WTC11 (cell line): ENCODE measurements around the gene MZF1. TPM values are rescaled to one million over a fixed set of nuclear protein-coding genes. Genes with fewer than 3 reads are reported as not detected.
A peak's percentile ranks its signal among the peaks of the same experiment; 100 is the strongest.

ENCODE experiments used
- ATAC-seq: fragments of 200-7000 bp; cut with Tn5 transposase; 2 replicates; pipeline ENCODE4 v1.10.0; 2021; ENCODE audit warnings: mild to moderate bottlenecking, moderate library complexity
- CTCF ChIA-PET: fragments of 300-600 bp; sonication (Branson Sonifier 250); formaldehyde crosslinking; loops from one replicate; lab custom pipeline; 2021; ENCODE audit warnings: antibody characterized with exemption; lab: Charles Lee
- POLR2A ChIA-PET: fragments of 350-600 bp; sonication (Branson Sonifier 250); formaldehyde crosslinking; loops from one replicate; lab custom pipeline; 2021; ENCODE audit warnings: antibody characterized with exemption; lab: Charles Lee
- DNase-seq: peaks from one replicate; pipeline ENCODE4 v3.0.0; 2021; ENCODE audit warnings: low spot score
- H3K27ac Mint-ChIP-seq: 2 replicates; pipeline ENCODE4 v1.8.0; 2021; ENCODE audit warnings: mixed read lengths
- H3K27me3 Mint-ChIP-seq: 2 replicates; pipeline ENCODE4 v1.8.0; 2021; ENCODE audit warnings: low read depth, mild to moderate bottlenecking, moderate library complexity, mixed read lengths
- H3K36me3 Mint-ChIP-seq: 2 replicates; pipeline ENCODE4 v1.8.0; 2021; ENCODE audit warnings: mixed read lengths
- H3K4me1 Mint-ChIP-seq: 2 replicates; pipeline ENCODE4 v1.8.0; 2022; ENCODE audit warnings: mixed read lengths
- H3K4me3 Mint-ChIP-seq: 2 replicates; pipeline ENCODE4 v1.8.0; 2021; ENCODE audit warnings: mild to moderate bottlenecking, moderate library complexity, mixed read lengths
- H3K9me3 Mint-ChIP-seq: 2 replicates; pipeline ENCODE4 v1.8.0; 2021; ENCODE audit warnings: mixed read lengths
- AR ChIP-seq: fragments of 250-450 bp; sonication (Bioruptor Pico); IDR thresholded peaks from 2 replicates; pipeline ENCODE4 v1.9.0; 2021; ENCODE audit warnings: mild to moderate bottlenecking
- ATF1 ChIP-seq: sonication (generic); formaldehyde crosslinking; IDR thresholded peaks from 2 replicates; pipeline ENCODE4 v1.8.1; 2023; ENCODE audit warnings: mild to moderate bottlenecking, moderate library complexity, missing genetic modification reagents
- ATF3 ChIP-seq: sonication (generic); formaldehyde crosslinking; conservative IDR thresholded peaks from 2 replicates; pipeline ENCODE4 v1.8.1; 2022; ENCODE audit warnings: mild to moderate bottlenecking, missing genetic modification reagents
- CDX4 ChIP-seq: fragments of 250-450 bp; sonication (Bioruptor Pico); IDR thresholded peaks from 2 replicates; pipeline ENCODE4 v1.9.0; 2021; ENCODE audit warnings: moderate library complexity, mild to moderate bottlenecking, inconsistent platforms, borderline replicate concordance
- ELF4 ChIP-seq: sonication (generic); formaldehyde crosslinking; IDR thresholded peaks from 2 replicates; pipeline ENCODE4 v1.8.1; 2022; ENCODE audit warnings: low read depth, mild to moderate bottlenecking, moderate library complexity, missing genetic modification reagents
- ESRRA ChIP-seq: sonication (generic); formaldehyde crosslinking; IDR thresholded peaks from 2 replicates; pipeline ENCODE4 v1.8.1; 2022; ENCODE audit warnings: mild to moderate bottlenecking, missing genetic modification reagents, borderline replicate concordance
- ETV6 ChIP-seq: sonication (generic); formaldehyde crosslinking; IDR thresholded peaks from 2 replicates; pipeline ENCODE4 v1.8.1; 2022; ENCODE audit warnings: mild to moderate bottlenecking, missing genetic modification reagents
- FOXJ3 ChIP-seq: sonication (generic); formaldehyde crosslinking; IDR thresholded peaks from 2 replicates; pipeline ENCODE4 v1.9.0; 2021; ENCODE audit warnings: missing genetic modification reagents, mild to moderate bottlenecking, borderline replicate concordance
- FOXP4 ChIP-seq: sonication (generic); formaldehyde crosslinking; IDR thresholded peaks from 2 replicates; pipeline ENCODE4 v1.8.0; 2022; ENCODE audit warnings: mild to moderate bottlenecking, missing genetic modification reagents
- GABPB1 ChIP-seq: sonication (generic); formaldehyde crosslinking; IDR thresholded peaks from 2 replicates; pipeline ENCODE4 v1.8.1; 2023; ENCODE audit warnings: mild to moderate bottlenecking, missing genetic modification reagents
- HMGXB4 ChIP-seq: sonication (generic); formaldehyde crosslinking; IDR thresholded peaks from 2 replicates; pipeline ENCODE4 v1.8.1; 2023; ENCODE audit warnings: mild to moderate bottlenecking, moderate library complexity, missing genetic modification reagents
- MXD4 ChIP-seq: fragments of 250-450 bp; sonication (Bioruptor Pico); IDR thresholded peaks from 2 replicates; pipeline ENCODE4 v1.8.0; 2021; ENCODE audit warnings: mild to moderate bottlenecking, moderate library complexity, borderline replicate concordance
- NFATC4 ChIP-seq: fragments of 250-450 bp; sonication (Bioruptor Pico); IDR thresholded peaks from 2 replicates; pipeline ENCODE4 v1.9.0; 2021; ENCODE audit warnings: mild to moderate bottlenecking
- NFYB ChIP-seq: sonication (generic); formaldehyde crosslinking; conservative IDR thresholded peaks from 2 replicates; pipeline ENCODE4 v1.8.0; 2022; ENCODE audit warnings: low read depth, missing genetic modification reagents
- NR2C2 ChIP-seq: sonication (generic); formaldehyde crosslinking; IDR thresholded peaks from 2 replicates; pipeline ENCODE4 v1.8.0; 2022; ENCODE audit warnings: mild to moderate bottlenecking, missing genetic modification reagents
- PREB ChIP-seq: sonication (generic); formaldehyde crosslinking; IDR thresholded peaks from 2 replicates; pipeline ENCODE4 v1.8.1; 2022; ENCODE audit warnings: mild to moderate bottlenecking, missing genetic modification reagents, moderate library complexity, borderline replicate concordance
- RELA ChIP-seq: sonication (generic); formaldehyde crosslinking; IDR thresholded peaks from 2 replicates; pipeline ENCODE4 v1.8.1; 2022; ENCODE audit warnings: missing genetic modification reagents, mild to moderate bottlenecking, borderline replicate concordance
- SMAD3 ChIP-seq: sonication (generic); formaldehyde crosslinking; IDR thresholded peaks from 2 replicates; pipeline ENCODE4 v1.8.0; 2022; ENCODE audit warnings: missing genetic modification reagents, mild to moderate bottlenecking, borderline replicate concordance
- USF1 ChIP-seq: sonication (generic); formaldehyde crosslinking; IDR thresholded peaks from 2 replicates; pipeline ENCODE4 v1.8.0; 2022; ENCODE audit warnings: mild to moderate bottlenecking, missing genetic modification reagents
- ZMAT4 ChIP-seq: fragments of 250-450 bp; sonication (Bioruptor Pico); IDR thresholded peaks from 2 replicates; pipeline ENCODE4 v1.9.0; 2021; ENCODE audit warnings: mild to moderate bottlenecking
- ZNF138 ChIP-seq: sonication (generic); formaldehyde crosslinking; conservative IDR thresholded peaks from 2 replicates; pipeline ENCODE4 v1.8.1; 2022; ENCODE audit warnings: mild to moderate bottlenecking, moderate library complexity, missing genetic modification reagents
- ZNF317 ChIP-seq: sonication (generic); formaldehyde crosslinking; IDR thresholded peaks from 2 replicates; pipeline ENCODE4 v1.8.1; 2023; ENCODE audit warnings: low read depth, mild to moderate bottlenecking, moderate library complexity, missing genetic modification reagents, borderline replicate concordance
- total RNA-seq: library from RNA; stranded (reverse); gene quantifications from 3 replicates; pipeline ENCODE4 v1.2.3, GENCODE V29; 2021

The MZF1 gene
- total RNA-seq, 1 experiment from 2014 or later: 22.2 TPM

GRCh38 chr19:58519355-58520256 is 53.5 kb downstream of the MZF1 start, which contains the start of gene ZBTB45 (continued):
- TF ChIP-seq ZNF317 (CRISPR knock-in tag): no peak
- TF ChIP-seq ATF1: peak; percentile 89; the same call in 1 of the 2 replicates
- peak; percentile 75; the same call in 1 of the 2 replicates for TF ChIP-seq NR2C2
- no peak for TF ChIP-seq NFATC4 (CRISPR knock-in tag)
- TF ChIP-seq ESRRA: 0 out of 2 replicates have a peak, but pooled peaks have one; percentile 14
- no peak for TF ChIP-seq MXD4
- peak; percentile 70 for TF ChIP-seq ATF3
- peak; percentile 79 for TF ChIP-seq SMAD3
- TF ChIP-seq FOXJ3 (CRISPR knock-in tag): no peak
- no peak for TF ChIP-seq CDX4 (CRISPR knock-in tag)

GRCh38 chr19:58519087-58519354 is 54.1 kb downstream of the MZF1 start:
- peak; percentile 80 for DNase-seq
- Mint-ChIP-seq H3K27me3 (no peaks in the 10 kb centered on the region), H3K4me1 (peaks cover 52% of the 10 kb centered on the region), H3K36me3 (peaks cover 5% of the 10 kb centered on the region), H3K4me3 (peak overlapping the region; percentile 97), H3K27ac (peak overlapping the region; percentile 99), H3K9me3 (no peaks in the 10 kb centered on the region)
- ChIA-PET POLR2A (interaction anchor here (1.3 to 3.3 kb wide), 8 partner anchors 19 to 54 kb away, joined by 3 to 34 read pairs (median 10); partner anchors contain the start of genes CHMP2A, TRIM28 and UBE2M), CTCF (interaction anchor here (0.6 to 6.5 kb wide), 29 partner anchors 9 to 497 kb away, joined by 3 to 60 read pairs (median 7); partner anchors contain the start of genes CHMP2A, RNF225, TRIM28 and UBE2M)
- TF ChIP-seq FOXP4 (CRISPR knock-in tag) (0 out of 2 replicates have a peak, but pooled peaks have one; percentile 15), ETV6 (CRISPR knock-in tag) (peak; percentile 5; the same call in 1 of the 2 replicates), ZNF138 (CRISPR knock-in tag) (no peak), FOXJ3 (CRISPR knock-in tag) (no peak), USF1 (CRISPR knock-in tag) (0 out of 2 replicates have a peak, but pooled peaks have one; percentile 11), ZMAT4 (CRISPR knock-in tag) (no peak), ATF3 (no peak), ELF4 (CRISPR knock-in tag) (no peak), ATF1 (no peak), PREB (CRISPR knock-in tag) (no peak), HMGXB4 (CRISPR knock-in tag) (no peak), AR (no peak), RELA (CRISPR knock-in tag) (0 out of 2 replicates have a peak, but pooled peaks have one; percentile 9), GABPB1 (no peak), NFYB (CRISPR knock-in tag) (no peak)
- peak; percentile 41 for ATAC-seq
